Neural cell (in vitro differentiated cells): Measurements from ENCODE around the gene STX8. TPM values are rescaled to one million over a fixed set of nuclear protein-coding genes. Genes with fewer than 3 reads are reported as not detected.

ENCODE experiments used
- H2AFZ ChIP-seq: fragments of 200-600, 300-800 bp; sonication (generic), shearing (Covaris generic); 2 replicates; pipeline ENCODE4 v1.6.0; 2014; ENCODE audit warnings: low read depth, mild to moderate bottlenecking, antibody characterized with exemption, low read length, moderate library complexity
- H3F3A ChIP-seq: fragments of 200-600 bp; shearing (Covaris generic); 2 replicates; pipeline ENCODE4 v1.6.1; 2016; ENCODE audit warnings: mild to moderate bottlenecking, moderate library complexity, mixed read lengths, antibody characterized with exemption, low read length; ENCODE audit not compliant: insufficient read depth, poor library complexity, severe bottlenecking
- H3K27ac ChIP-seq: fragments of 200-600, 300-800 bp; sonication (generic), shearing (Covaris generic); 2 replicates; pipeline ENCODE4 v1.5.1; 2014; ENCODE audit warnings: mild to moderate bottlenecking, low read length, moderate library complexity
- H3K27me3 ChIP-seq: fragments of 300-800, 200-600 bp; sonication (generic), shearing (Covaris generic); 2 replicates; pipeline ENCODE4 v1.6.0; 2014; ENCODE audit warnings: mild to moderate bottlenecking, low read depth, low read length, moderate library complexity; ENCODE audit not compliant: insufficient read depth
- H3K36me3 ChIP-seq: fragments of 300-800, 200-600 bp; sonication (generic), shearing (Covaris generic); 2 replicates; pipeline ENCODE4 v1.5.1; 2014; ENCODE audit warnings: mild to moderate bottlenecking, antibody characterized with exemption, low read length, moderate library complexity; ENCODE audit not compliant: insufficient read depth
- H3K4me2 ChIP-seq: fragments of 300-800, 200-600 bp; sonication (generic), shearing (Covaris generic); 2 replicates; pipeline ENCODE4 v1.6.0; 2014; ENCODE audit warnings: mild to moderate bottlenecking, low read length
- H3K4me3 ChIP-seq: fragments of 300-800, 200-600 bp; sonication (generic), shearing (Covaris generic); 2 replicates; pipeline ENCODE4 v1.5.1; 2014; ENCODE audit warnings: mild to moderate bottlenecking, low read length, moderate library complexity
- H3K79me2 ChIP-seq: fragments of 200-600 bp; shearing (Covaris generic); replicated peaks from 2 replicates; pipeline ENCODE4 v1.6.0; 2014; ENCODE audit warnings: mild to moderate bottlenecking, low read length, moderate library complexity; ENCODE audit not compliant: insufficient read depth
- H3K9ac ChIP-seq: fragments of 300-800, 200-600 bp; sonication (generic), shearing (Covaris generic); 2 replicates; pipeline ENCODE4 v1.6.1; 2016; ENCODE audit warnings: mild to moderate bottlenecking, low read length, mixed read lengths
- H3K9me2 ChIP-seq: fragments of 200-600 bp; shearing (Covaris generic); 2 replicates; pipeline ENCODE4 v1.6.1; 2016; ENCODE audit warnings: mild to moderate bottlenecking, low read length, mixed read lengths; ENCODE audit not compliant: insufficient read depth
- H3K9me3 ChIP-seq: fragments of 200-600, 300-800 bp; sonication (generic), shearing (Covaris generic); 2 replicates; pipeline ENCODE4 v1.6.1; 2016; ENCODE audit warnings: mild to moderate bottlenecking, mixed run types, low read length, moderate library complexity, mixed read lengths
- H4K20me1 ChIP-seq: fragments of 200-600 bp; shearing (Covaris generic); 2 replicates; pipeline ENCODE4 v1.6.1; 2016; ENCODE audit warnings: mild to moderate bottlenecking, mixed run types; ENCODE audit not compliant: insufficient read depth
- CTCF ChIP-seq: fragments of 450-650 bp; IDR thresholded peaks from 2 replicates; pipeline ENCODE4 v1.5.1; 2014; ENCODE audit warnings: antibody characterized with exemption, mild to moderate bottlenecking, moderate library complexity; ENCODE audit not compliant: poor library complexity, severe bottlenecking
- EP300 ChIP-seq: fragments of 450-650 bp; conservative IDR thresholded peaks from 2 replicates; pipeline ENCODE4 v1.6.1; 2014; ENCODE audit warnings: antibody characterized with exemption, mild to moderate bottlenecking, moderate library complexity; ENCODE audit not compliant: poor library complexity, severe bottlenecking
- EZH2 ChIP-seq: fragments of 200-600, 300-800 bp; shearing (Covaris generic), sonication (generic); IDR thresholded peaks from 2 replicates; pipeline ENCODE4 v1.6.1; 2014; ENCODE audit warnings: antibody characterized with exemption, low read length, borderline replicate concordance, mild to moderate bottlenecking; ENCODE audit not compliant: insufficient read depth, poor library complexity, severe bottlenecking
- MXI1 ChIP-seq: fragments of 450-650 bp; conservative IDR thresholded peaks from 2 replicates; pipeline ENCODE4 v1.6.1; 2014; ENCODE audit warnings: antibody characterized with exemption, mild to moderate bottlenecking; ENCODE audit not compliant: poor library complexity, severe bottlenecking
- POLR2AphosphoS5 ChIP-seq: IDR thresholded peaks from 2 replicates; pipeline ENCODE4 v1.6.1; 2012
- RAD21 ChIP-seq: fragments of 450-650 bp; conservative IDR thresholded peaks from 2 replicates; pipeline ENCODE4 v1.6.1; 2014; ENCODE audit warnings: antibody characterized with exemption, mild to moderate bottlenecking, moderate library complexity
- REST ChIP-seq: IDR thresholded peaks from 2 replicates; pipeline ENCODE4 v1.6.1; 2012; ENCODE audit warnings: borderline replicate concordance
- SMC3 ChIP-seq: fragments of 450-650 bp; conservative IDR thresholded peaks from 2 replicates; pipeline ENCODE4 v1.6.1; 2014; ENCODE audit warnings: antibody characterized with exemption, mild to moderate bottlenecking, moderate library complexity; ENCODE audit not compliant: poor library complexity
- TAF1 ChIP-seq: IDR thresholded peaks from 2 replicates; pipeline ENCODE4 v1.6.1; 2012; ENCODE audit warnings: low read depth
- polyA plus RNA-seq: library from polyadenylated mRNA; depleted of rRNA; stranded (reverse); fragments of >200 nt; gene quantifications from 2 replicates; pipeline ENCODE4 v1.2.3, GENCODE V29; 2014

STX8 gene
- polyA plus RNA-seq, 1 donor from 2014 or later, result 100 TPM

GRCh38 chr17:9478889-9479288, 96.7 kb downstream of the STX8 start:
- no peaks in the 10 kb centered on the region for H3K36me3 ChIP-seq

GRCh38 chr17:9475101-9475658, 100.4 kb downstream of the STX8 start:
- Histone ChIP-seq H3F3A (no peaks in the 10 kb centered on the region), H3K27me3 (no peaks in the 10 kb centered on the region), H3K4me3 (no peak overlapping the region), H3K9me3 (no peaks in the 10 kb centered on the region), H3K27ac (no peak overlapping the region), H3K9me2 (no peaks in the 10 kb centered on the region), H4K20me1 (no peaks in the 10 kb centered on the region), H3K9ac (no peak overlapping the region), H3K4me2 (no peak overlapping the region), H3K79me2 (no peaks in the 10 kb centered on the region), H2AFZ (no peak overlapping the region), H3K36me3 (no peaks in the 10 kb centered on the region)
- TF ChIP-seq POLR2AphosphoS5 (no peak), EP300 (no peak), EZH2 (no peak), TAF1 (no peak), MXI1 (no peak), REST (no peak)

More at GRCh38 chr17:9478889-9479288, 96.7 kb downstream of the STX8 start:
- Histone ChIP-seq H3K79me2 (no peaks in the 10 kb centered on the region), H3K4me2 (no peak overlapping the region), H3F3A (no peaks in the 10 kb centered on the region), H3K27me3 (no peaks in the 10 kb centered on the region), H2AFZ (no peak overlapping the region), H4K20me1 (no peaks in the 10 kb centered on the region), H3K4me3 (no peak overlapping the region), H3K9ac (no peak overlapping the region), H3K9me2 (no peaks in the 10 kb centered on the region), H3K9me3 (no peaks in the 10 kb centered on the region), H3K27ac (no peak overlapping the region)
- TF ChIP-seq POLR2AphosphoS5, result no peak
- TF ChIP-seq MXI1, result no peak
- TF ChIP-seq SMC3, result no peak
- no peak for TF ChIP-seq RAD21
- no peak for TF ChIP-seq TAF1
- no peak for TF ChIP-seq EP300
- no peak for TF ChIP-seq EZH2
- TF ChIP-seq CTCF, result no peak
- no peak for TF ChIP-seq REST
